SW480 (cell line): Measurements from ENCODE around the gene RALY.

Source experiments
- DNase-seq: peaks from one replicate; pipeline ENCODE4 v3.0.0-alpha.2; 2016; ENCODE audit warnings: low spot score

Gene RALY

DNA sequence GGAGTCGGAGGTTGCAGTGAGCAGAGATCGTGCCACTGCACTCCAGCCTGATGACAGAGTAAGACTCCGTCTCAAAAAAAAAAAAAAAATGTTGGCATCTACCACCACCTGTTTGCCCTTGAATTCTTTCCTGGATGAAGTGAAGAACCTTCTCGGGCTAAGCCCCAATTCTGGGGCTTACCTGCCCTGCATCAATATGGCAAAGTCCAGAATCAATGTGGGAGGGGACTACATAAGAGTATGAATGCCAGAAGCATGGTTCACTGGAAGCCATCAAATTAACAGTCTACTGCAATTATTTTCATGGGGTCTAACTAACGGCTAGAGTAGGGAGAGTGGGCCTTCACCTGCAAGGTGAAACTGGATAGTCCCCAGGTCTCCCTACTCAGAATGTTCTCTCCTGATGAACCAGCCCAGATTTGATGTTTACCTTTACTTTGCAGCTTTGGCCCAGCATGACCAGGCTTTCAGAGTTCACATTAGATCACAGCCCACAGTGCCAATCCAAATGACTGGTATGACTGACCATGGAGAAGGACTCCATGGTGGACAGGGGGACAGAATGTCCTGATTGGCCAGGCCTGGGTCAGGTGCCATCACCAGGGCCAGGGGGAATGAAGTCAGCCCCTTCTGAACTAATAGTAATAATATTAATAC, 7.0 kb upstream of the RALY start:
- DNase-seq = no peak

DNA sequence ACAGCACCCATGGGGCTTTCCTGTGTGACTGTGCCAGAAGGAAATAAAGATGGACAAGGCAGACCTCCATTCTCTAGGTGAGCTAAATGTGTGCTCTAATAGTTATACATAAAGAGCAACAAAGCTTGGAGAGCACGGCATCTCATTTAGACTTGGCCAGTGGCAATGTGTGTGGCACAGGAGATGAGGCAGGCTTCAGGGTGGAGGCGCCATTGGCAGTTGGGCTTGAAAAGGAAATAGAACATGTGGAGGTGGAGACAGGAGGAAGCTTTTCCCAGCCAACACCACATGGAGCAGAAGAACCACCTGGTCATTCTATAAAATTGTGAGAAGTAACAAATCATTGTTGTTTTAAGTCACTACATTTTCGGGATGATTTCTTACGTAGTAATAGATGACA, 3.6 kb upstream of the RALY start:
- no peak for DNase-seq

DNA sequence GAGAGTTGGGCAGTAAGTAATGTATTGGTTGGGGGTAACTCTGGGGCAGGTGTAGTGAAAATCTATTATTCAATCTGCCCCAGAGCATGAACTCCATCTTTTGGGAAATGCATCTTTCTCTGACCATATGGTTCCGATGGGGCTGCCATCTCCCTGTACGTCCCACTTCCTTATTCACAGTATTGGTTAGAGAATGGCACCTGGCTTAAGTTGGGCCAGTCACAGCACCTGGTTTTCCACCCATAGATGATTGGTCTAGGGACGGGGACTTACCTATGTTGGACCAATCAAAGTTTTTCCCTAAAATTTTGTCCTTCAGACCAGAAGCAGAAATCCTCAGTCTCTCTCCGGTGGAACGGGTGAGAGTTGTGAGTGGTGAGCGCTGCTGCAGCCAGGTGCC, 2.2 kb upstream of the RALY start:
- no peak for DNase-seq

DNA sequence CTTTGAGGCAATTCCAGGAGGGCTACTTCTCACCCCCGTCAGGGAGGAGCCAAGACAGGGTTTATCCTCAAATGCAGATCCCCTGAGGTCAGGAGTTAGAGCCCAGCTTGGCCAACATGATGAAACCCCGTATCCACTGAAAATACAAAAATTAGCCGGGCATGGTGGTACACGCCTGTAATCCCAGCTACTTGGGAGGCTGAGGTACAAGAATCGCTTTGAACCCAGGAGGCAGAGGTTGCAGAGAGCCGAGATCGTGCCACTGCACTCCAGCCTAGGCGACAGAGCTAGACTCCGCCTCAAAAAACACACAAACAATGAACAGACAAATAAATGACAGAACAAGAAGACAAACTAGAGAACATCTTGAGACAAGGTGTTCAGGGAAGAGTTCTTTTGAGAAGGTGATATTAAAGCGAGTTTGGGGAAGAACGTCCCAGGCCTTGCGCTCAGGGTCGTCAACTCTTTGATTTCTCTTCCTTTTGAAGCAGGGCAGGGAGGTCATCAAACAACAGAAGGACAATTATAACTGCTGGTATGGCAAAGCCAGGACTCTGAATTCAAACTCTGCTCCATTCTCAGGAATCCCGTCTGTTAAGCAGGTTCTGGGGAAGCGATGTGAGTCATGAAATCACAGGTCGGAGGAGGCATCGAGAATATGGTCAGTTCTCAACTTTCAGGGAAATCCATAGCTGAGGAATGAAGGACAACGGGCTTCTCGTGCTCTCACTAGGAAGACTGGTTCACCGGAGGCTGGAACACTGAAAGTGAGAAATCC, 1.4 kb upstream of the RALY start:
- DNase-seq = peak; percentile 73

DNA sequence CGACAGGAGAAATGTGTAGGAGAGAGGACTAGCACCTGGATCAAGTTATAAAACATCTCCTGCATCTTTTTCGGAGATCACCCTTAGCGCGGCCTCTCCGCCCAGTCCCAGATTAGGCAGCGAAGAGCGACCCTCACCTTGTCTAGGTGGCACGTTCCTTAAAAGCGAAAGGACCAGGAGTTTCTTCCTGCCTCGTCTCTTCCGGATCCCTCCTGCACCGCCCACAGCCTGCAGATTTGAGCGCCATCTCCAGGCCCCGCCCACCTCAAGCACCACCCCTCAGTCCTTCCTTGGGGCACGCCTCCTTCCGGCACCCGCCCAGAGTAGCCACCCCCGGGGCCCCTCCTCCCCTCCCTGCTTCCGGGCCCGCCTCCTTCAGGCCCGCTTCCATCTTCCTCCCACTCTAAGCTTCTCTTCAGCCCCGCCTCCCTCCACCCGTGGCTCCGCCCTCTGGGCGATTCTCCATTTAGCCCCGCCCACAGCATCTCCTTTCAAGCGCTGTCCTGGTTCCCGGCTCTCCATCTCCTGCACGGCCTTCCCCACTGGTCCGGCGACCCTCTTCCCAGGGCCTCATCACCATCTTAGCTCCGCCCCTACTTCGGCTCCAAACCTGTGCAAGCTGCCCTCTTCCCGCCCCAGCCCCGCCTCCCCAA, 662 bp upstream of the RALY start:
- DNase-seq = peak; percentile 100

DNA sequence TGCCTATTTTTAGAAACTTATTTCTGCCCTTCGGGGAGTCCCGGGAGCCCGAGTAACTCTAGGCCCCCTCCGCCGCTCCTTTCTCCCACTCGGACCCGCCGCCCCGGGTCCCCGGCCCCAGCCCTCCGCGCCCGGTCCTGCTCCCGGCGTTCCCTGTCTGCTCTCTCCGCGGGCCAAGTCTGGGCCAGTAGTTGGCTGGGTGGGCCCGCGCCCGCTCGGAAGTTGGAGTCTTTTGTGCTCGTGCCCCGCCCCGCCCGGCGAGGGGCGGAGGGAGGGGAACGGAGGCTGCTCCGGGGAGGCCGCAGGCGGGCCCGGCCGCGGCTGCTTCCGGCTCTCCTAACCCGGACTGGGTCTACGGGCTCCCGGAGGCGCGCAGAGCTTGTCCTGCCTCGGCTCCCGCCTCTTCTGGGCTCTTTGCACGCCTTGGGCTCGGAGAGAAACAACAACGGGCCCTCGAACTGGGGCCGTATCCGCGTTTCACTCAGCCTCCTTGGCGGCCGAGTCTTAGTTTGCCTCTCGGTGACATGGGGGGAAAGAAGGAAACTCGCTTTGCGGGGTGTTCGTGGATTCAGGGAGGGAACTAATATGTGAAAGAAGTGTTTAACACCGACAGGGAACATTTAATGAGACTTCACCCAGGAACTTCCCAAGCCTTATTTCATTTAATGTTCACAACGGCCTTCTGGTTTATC, 657 bp downstream of the RALY start:
- peak; percentile 86 for DNase-seq

DNA sequence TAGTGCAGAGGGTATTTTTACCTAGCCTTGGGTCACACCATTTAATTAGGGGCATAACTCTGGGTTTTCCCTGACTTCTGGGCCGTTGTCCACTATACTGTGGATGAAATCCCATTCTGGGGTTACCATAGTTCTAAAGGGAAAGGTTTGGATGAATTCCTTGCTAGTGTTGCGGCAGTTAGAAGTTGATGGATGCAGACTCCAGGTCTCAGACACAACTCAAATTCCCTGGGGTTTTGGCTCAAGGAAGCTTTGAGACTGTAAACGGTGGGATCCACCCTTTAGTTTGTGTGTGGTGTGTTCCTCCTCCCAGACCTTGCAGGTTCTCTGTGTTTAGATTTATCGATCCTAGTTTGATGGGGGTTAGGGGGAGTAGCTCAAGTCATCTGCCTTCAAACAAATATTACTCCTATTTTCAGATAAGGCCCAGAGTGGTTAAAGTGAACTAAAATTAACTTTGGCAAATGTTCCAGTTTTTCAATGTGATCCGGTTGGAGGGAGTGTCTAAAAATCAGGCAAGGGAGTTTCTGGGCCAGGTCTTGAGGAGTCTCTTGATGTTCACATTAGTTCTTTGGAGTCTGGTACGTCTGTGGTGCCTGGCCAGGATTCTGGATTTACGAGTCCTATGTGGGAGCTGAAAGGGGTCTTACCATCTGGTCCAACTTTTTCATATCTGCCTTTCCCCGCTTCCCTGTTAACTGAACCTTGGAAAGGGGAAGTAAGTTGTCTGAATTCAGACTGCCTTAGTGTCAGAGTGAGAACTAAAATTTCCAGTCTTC, 1.5 kb downstream of the RALY start:
- DNase-seq = no peak

DNA sequence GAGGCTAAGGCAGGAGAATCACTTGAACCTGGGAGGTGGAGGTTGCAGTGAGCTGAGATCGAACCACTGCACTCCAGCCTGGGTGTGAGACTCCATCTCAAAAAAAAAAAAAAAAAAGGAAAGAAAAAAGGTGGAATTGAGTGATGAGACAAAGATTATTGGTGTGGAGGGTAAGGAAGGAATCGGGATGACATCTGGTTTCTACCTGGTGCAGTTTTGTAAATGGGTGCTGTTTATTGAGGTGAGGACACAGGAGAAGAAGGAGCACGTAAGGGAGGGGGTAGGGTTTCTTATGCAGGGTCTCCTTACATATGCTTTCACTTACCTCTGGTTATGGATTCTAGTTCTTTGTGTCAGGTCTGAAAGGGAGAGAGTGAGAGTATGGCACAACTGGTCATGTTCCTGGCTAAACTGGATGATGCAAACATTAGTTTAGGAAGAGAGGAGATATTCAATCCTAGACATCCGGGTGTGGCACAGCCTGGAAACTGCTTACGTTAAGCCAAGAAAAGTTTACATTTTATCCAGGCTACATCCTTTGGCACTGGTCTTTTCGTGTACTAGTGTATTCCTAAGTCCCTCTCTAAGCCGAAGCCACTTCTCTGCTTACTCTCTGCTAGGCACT, 5.4 kb downstream of the RALY start:
- no peak for DNase-seq

DNA sequence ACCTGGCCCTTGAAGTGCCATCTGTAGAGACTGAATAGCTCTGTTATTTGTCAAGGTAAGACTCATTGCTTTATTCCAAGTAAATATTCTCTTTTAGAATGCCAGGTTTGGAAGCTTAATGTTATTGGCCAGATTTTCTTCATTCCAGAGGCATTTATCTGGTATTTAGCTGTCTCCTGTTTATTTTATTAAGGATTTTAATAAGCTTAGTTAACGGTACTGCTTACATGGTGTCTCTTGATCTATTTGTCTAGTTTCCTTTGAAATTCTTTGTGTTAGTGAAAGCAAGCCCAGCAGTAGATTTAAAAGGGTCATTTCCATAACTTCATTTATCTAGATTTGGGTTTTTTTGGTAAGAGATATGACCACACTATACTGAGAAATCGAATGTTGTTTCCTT, 7.7 kb downstream of the RALY start:
- DNase-seq = no peak

DNA sequence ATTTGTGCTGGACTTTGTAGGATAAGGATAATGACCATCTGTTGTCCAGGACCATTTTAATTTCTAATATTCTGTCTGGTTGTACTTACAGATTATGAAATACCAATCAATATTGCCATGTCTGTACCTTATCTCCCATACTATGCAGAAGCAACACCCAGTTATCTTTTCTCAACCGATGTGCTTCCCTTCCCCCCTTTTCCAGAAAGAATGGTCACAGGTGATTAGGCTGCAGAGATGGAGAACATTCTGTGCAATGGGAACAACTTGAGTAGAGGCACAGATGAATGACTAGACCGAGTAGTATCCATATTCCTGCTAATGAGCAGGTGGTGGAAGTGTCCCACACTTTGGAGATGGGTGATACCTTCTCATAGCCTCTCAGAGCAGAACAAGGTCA, 10.5 kb downstream of the RALY start:
- no peak for DNase-seq

DNA sequence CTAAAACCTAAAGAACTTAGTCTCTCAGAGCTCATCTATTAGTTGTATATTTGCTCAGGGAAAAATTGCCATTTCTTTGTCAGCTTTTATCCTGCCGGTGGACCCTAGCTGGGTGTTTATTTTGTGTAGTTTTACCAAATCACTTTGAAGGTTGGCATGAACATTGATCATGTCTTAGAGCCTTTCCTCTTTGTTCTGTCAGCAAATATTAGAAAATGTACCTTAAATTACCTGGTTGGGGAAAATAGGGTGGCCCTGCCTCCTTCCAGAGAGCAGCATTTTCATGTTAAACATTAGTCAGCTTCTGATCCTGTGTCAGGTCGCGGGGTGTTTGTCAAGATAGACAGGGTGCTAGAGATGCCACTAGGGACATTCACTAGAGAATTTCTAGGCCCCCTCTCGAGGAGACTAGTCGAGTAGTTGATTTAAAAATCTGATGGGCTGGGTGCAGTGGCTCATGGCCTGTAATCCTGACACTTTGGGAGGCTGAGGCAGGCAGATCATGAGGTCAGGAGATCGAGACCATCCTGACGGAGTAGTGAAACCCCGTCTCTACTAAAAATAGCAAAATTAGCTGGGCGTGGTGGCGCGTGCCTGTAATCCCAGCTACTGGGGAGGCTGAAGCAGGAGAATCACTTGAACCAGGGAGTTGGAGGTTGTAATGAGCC, 11.2 kb downstream of the RALY start:
- DNase-seq = no peak

DNA sequence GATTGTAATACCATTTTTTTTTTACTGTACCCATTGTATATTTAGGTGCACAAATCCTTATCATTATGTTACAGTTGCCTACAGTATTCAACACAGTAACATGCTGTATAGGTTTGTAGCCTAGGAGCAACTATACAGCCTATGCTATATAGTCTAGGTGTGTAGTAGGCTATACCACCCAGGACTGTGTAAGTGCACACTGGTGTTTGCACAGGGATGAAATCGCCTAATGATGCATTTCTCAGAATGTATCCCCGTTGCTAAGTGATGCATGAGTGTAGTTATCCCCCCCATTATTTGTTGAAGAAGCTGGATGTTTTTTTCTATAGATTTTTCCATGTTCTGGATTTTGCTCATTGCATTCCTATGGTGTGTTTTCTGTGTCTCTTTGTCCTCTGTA, 12.9 kb downstream of the RALY start:
- no peak for DNase-seq

DNA sequence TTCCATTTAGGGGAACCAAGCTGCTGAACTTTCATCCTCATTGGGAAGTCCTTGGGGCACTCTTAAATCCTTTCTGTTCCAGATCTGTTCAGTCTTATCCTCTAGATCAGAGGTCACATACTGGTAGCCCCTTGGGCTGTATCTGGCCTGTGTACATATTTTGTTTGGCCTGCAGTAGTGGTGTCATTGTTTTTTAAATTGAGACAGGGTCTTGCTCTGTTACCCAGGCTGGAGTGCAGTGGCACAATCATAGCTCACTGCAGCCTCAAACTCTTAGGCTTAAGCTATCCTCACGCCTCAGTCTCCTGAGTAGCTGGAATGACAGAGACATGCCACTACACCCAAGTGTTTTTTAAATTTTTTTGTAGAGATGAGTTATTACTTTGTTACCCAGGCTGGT, 14.8 kb downstream of the RALY start:
- no peak for DNase-seq

DNA sequence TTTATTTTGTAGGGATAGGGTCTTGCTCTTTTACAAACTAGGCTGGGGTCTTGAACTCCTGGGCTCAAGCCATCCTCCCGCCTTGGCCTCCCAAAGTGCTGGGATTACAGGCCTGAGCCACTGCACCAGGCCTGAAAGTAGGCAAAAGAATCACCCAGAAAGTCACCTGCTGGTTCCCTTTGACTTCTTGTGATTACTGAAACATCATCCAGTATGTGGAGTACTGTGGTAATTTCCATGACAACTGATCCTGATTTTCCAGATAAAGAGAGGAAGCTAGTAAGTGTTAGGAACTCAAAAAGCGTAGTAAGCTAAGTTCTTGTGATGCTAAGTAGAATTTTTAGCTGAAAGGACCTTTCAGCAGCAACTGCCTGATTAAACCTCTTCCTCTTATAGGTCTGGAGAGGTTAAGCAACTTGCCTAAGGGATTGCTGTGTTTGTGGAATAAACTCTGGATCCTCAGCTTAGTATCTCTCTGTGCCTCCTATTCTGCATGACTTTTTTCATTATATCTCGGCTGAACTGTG, 16.8 kb downstream of the RALY start:
- no peak for DNase-seq

DNA sequence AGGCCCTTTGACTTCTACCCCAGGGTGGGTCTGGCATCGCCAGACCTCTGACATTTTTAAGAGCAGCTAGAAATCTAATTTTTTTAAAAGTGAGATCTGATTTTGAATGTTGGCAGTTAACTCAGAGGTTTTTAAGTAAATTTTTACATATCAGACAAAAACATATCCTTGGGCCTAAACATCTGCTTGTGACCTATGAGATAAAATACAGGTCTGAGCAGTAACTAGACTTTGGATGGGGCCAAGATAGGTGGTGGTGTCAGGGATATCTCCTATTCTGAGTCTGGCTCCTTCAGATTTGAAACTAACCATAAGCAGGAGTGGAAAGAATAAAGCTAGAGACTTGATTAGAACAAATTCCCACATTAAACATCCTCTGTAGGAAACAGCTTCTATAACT, 17.6 kb downstream of the RALY start:
- no peak for DNase-seq

DNA sequence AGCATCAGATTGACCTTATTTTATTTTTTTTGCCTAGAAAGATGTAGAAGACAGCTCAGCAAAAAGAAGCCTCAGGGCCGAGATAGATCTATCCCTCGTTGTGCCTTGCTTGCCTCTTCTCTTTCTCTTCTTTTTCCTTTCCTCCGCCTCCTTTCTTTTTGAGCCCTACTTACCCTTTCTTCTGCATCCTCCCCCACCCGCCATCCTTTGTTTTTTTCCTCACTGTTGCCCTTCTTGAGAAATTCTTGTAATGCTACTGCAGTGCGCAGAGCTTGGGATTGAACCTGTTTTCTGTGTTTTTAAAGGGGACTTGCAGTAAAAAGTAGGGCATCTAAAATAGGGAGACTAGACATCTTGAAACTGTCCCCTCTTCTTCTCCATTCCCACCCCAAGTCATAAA, 18.6 kb downstream of the RALY start:
- DNase-seq = no peak

DNA sequence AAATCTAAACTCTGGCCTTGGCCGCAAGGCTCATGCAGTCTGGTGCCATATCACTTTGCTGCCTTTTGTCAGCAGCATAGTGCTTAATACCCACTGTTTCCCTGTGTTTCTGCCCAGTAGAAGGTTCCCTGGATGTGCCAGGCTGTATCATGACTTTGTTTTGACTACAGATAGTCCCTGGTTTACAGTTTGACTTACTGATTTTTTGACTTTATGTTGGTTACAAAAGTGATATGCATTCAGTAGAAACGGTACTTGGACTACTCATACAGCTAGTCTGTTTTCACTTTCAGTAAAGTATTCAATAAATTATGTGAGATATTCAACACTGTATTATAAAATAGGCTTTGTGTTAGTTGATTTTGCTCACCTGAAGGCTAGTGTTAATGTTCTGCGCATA, 19.0 kb downstream of the RALY start:
- DNase-seq = no peak

DNA sequence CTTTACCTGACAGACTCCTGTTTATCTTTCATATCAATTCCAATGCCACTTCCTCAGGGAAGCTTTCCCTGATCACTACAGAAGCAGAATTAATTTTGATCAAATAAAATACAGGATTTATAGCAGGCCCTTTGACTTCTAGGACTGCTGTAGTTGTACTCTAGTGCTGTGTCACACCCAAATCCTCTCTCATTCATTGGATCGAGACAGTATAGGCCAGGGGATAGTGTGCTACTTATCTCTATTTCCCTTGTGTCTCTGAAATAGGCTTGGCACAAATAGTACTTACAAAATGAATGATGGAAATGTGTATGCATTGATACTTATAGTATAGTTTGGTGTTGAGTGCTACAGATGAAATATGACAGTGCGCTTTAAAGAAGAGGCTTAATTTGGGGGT, 19.8 kb downstream of the RALY start:
- no peak for DNase-seq

DNA sequence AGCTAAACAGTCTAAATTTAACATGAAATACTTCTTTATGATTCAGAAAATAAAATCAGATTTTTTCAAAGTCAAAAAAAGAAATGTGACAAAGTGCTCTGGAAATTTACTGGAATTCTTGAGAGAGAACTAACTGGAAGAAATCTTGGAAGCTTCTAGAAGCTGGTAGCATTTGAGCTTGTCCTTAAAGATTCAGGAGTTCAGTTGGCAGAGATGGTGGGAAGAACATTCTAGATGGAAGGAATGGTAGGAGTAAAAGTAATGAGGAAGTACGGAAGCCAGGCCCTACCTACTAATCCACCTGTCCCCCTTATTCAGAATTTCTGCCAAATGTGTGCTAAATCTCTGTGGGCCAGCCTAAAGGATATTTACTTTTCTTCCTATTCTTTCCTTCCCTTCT, 21.2 kb downstream of the RALY start:
- DNase-seq = no peak

DNA sequence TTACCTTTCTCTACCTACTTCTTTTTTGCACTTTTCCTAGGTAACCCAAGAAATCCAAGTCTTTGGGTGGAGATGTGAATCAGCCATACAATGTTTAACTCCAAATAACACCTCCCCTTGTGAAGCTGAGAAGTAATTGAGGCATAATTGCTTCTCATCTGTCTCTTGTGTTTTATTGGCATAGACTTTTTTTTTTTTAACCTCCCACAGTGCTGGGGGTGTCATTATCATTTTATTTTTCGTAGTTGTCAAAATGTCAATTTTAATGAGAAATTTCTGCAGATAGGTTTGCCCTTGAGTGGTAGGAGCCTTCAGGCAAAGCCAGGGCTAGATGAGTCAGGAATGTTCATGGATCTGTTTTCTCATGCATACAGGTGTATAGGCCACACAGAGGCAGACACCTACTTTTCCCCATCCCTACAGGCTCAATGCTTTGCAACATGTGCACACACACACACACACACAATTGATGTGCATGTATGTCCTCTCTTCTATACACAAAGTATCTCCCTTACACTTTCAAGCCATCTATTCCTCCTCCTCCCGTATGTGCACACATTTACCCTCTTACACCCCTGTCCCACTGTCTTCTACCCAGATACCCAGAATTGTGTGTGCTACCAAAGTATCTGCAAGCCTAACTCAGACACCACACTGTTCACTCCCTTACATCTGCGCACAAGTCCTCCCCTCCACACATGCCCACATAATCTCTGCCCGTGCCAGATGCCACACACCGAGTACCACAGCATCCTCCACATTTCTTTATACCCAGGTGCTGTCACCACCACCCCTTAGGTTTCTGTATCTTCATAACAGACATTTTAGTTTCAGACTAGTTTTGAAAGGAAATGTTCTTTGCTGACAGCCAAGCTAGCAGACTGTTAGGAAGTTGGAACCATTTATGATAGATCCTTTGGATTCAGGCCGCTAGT, 22.0 kb downstream of the RALY start:
- DNase-seq = no peak
